Measurements from ENCODE around the gene IQCK.

The IQCK gene

GRCh38 chr16:19802612-19803011 lies 84.5 kb downstream of the IQCK start:
- DNase-seq (ENCODE audit: low read depth in 2 of 2): no peak

GRCh38 chr16:19804538-19805323 lies 86.7 kb downstream of the IQCK start:
- DNase-seq (ENCODE audit: low read depth in 2 of 2): no peak

GRCh38 chr16:19805459-19806162 lies 87.5 kb downstream of the IQCK start:
- DNase-seq (ENCODE audit: low read depth in 2 of 2): no peak

GRCh38 chr16:19808061-19808641 lies 90.1 kb downstream of the IQCK start:
- DNase-seq (ENCODE audit: low read depth in 2 of 2): no peak

- no peak for DNase-seq (ENCODE audit: low read depth in 2 of 2)
Measured at GRCh38 chr16:19809121-19809635, 91.1 kb downstream of the IQCK start.

- no peak for DNase-seq (ENCODE audit: low read depth in 2 of 2)
Measured at GRCh38 chr16:19809693-19810092, 91.6 kb downstream of the IQCK start.

GRCh38 chr16:19810817-19811731 lies 93.0 kb downstream of the IQCK start:
- DNase-seq (ENCODE audit: low read depth in 2 of 2): peak; percentile 32 to 37

- no peak for DNase-seq (ENCODE audit: low read depth in 2 of 2)
Measured at GRCh38 chr16:19812986-19813385, 94.9 kb downstream of the IQCK start.

- DNase-seq (ENCODE audit: low read depth in 2 of 2): no peak
Measured at GRCh38 chr16:19815418-19815817, 97.3 kb downstream of the IQCK start.

GRCh38 chr16:19817122-19817521 lies 99.1 kb downstream of the IQCK start:
- no peak for DNase-seq (ENCODE audit: low read depth in 2 of 2)

GRCh38 chr16:19817875-19818274 lies 99.8 kb downstream of the IQCK start:
- DNase-seq (ENCODE audit: low read depth in 2 of 2): no peak

GRCh38 chr16:19822533-19822932 lies 104.5 kb downstream of the IQCK start:
- peak; percentile 41 to 44 for DNase-seq (ENCODE audit: low read depth in 2 of 2)

GRCh38 chr16:19823322-19823721 lies 105.3 kb downstream of the IQCK start:
- DNase-seq (ENCODE audit: low read depth in 2 of 2): no peak

GRCh38 chr16:19824216-19824615 lies 106.1 kb downstream of the IQCK start:
- no peak for DNase-seq (ENCODE audit: low read depth in 2 of 2)

- DNase-seq (ENCODE audit: low read depth in 2 of 2): no peak
Measured at GRCh38 chr16:19829844-19830692, 112.0 kb downstream of the IQCK start.

GRCh38 chr16:19830902-19831560 lies 113.0 kb downstream of the IQCK start:
- no peak for DNase-seq (ENCODE audit: low read depth in 2 of 2)

- peak; percentile 11 to 14 for DNase-seq (ENCODE audit: low read depth in 2 of 2)
Measured at GRCh38 chr16:19831678-19832077, 113.6 kb downstream of the IQCK start.

- no peak for DNase-seq (ENCODE audit: low read depth in 2 of 2)
Measured at GRCh38 chr16:19833176-19833575, 115.1 kb downstream of the IQCK start.

- DNase-seq (ENCODE audit: low read depth in 2 of 2): no peak
Measured at GRCh38 chr16:19833581-19833980, 115.5 kb downstream of the IQCK start.

GRCh38 chr16:19835196-19835595 lies 117.1 kb downstream of the IQCK start:
- DNase-seq (ENCODE audit: low read depth in 2 of 2): no peak
